GM06990 (cell line): Measurements from ENCODE around the gene APOBEC3F.
"Not testable (repeated sequence)": the region's sequence is repeated elsewhere in the genome, so short reads cannot be mapped to it uniquely, and the experiment has no call there.

Source experiments
- DNase-seq: peaks from one replicate; pipeline ENCODE4 v3.0.0-alpha.2; 2011; ENCODE audit not compliant: insufficient read length; ENCODE audit errors: extremely low read depth
- H3K27me3 ChIP-seq: replicated peaks from 2 replicates; pipeline ENCODE4 v1.6.0; 2011; ENCODE audit warnings: low read length; ENCODE audit not compliant: control insufficient read depth, insufficient read depth
- H3K36me3 ChIP-seq: 2 replicates; pipeline ENCODE4 v1.5.1; 2011; ENCODE audit warnings: low read length; ENCODE audit not compliant: control insufficient read depth, insufficient read depth
- H3K4me3 ChIP-seq: replicated peaks from 2 replicates; pipeline ENCODE4 v1.5.1; 2011; ENCODE audit warnings: low read depth, mild to moderate bottlenecking, control low read depth, low read length
- CTCF ChIP-seq: IDR thresholded peaks from 2 replicates; pipeline ENCODE4 v1.5.1; 2011; ENCODE audit warnings: low read length, control low read depth, mild to moderate bottlenecking, inconsistent platforms; ENCODE audit not compliant: insufficient read depth, poor library complexity, severe bottlenecking

Gene APOBEC3F

GRCh38 chr22:39010946-39011345 is 29.7 kb upstream of the APOBEC3F start:
- Histone ChIP-seq H3K27me3 (no peaks in the 10 kb centered on the region), H3K36me3 (no peaks in the 10 kb centered on the region), H3K4me3 (no peak overlapping the region)
- no peak for TF ChIP-seq CTCF
- DNase-seq, result no peak

GRCh38 chr22:39012533-39013511 is 27.8 kb upstream of the APOBEC3F start:
- H3K4me3 ChIP-seq, result no peak overlapping the region
- H3K27me3 ChIP-seq, result no peaks in the 10 kb centered on the region
- TF ChIP-seq CTCF, result no peak
- DNase-seq, result no peak
- H3K36me3 ChIP-seq, result peaks cover 2% of the 10 kb centered on the region

- not testable (repeated sequence) for DNase-seq, H3K36me3 ChIP-seq, H3K27me3 ChIP-seq
- peak overlapping the region; percentile 91 for H3K4me3 ChIP-seq
Observed at GRCh38 chr22:39013561-39013941, 27.1 kb upstream of the APOBEC3F start.

GRCh38 chr22:39013942-39014722 is 26.5 kb upstream of the APOBEC3F start, which contains the start of gene APOBEC3C:
Gene APOBEC3C (plus strand): TSS chr22:39014257. CDS start chr22:39014363, 106 bp downstream.
- Histone ChIP-seq H3K4me3 (peak within 1 kb of the TSS; percentile 91), H3K27me3 (no peaks in the 10 kb centered on the region), H3K36me3 (peaks cover 8% of the 10 kb centered on the region)
- peak; percentile 76 for DNase-seq
- TF ChIP-seq CTCF, result peak; percentile 39

GRCh38 chr22:39014723-39015121 is 25.9 kb upstream of the APOBEC3F start:
- peak overlapping the region; percentile 91 for H3K4me3 ChIP-seq
- not testable (repeated sequence) for DNase-seq, H3K36me3 ChIP-seq, H3K27me3 ChIP-seq

- Histone ChIP-seq H3K36me3 (peaks cover 9% of the 10 kb centered on the region), H3K4me3 (no peak overlapping the region), H3K27me3 (no peaks in the 10 kb centered on the region)
- no peak for TF ChIP-seq CTCF
- no peak for DNase-seq
Observed at GRCh38 chr22:39016592-39016991, 24.1 kb upstream of the APOBEC3F start.
